Common myeloid progenitor, CD34-positive (primary cell): ENCODE results near the gene BBX.
A peak's percentile ranks its signal among the peaks of the same experiment; 100 is the strongest.

Source experiments
- CTCF ChIA-PET: fragments of 350-600 bp; sonication (Branson Sonifier 250); formaldehyde crosslinking; loops from one replicate; lab custom pipeline; 2021; ENCODE audit warnings: antibody characterized with exemption; lab: Charles Lee
- POLR2A ChIA-PET: fragments of 350-600 bp; sonication (Branson Sonifier 250); formaldehyde crosslinking; loops from one replicate; lab custom pipeline; 2021; ENCODE audit warnings: antibody characterized with exemption; lab: Charles Lee
- DNase-seq, 3 donors: peaks; one replicate each; pipeline versions ENCODE4 v3.0.0 to v3.0.0-alpha.2; 2013
- H3K27ac ChIP-seq, 2 experiments: 1 replicate in 1 of 2; 2 replicates in 1 of 2; pipeline ENCODE4 v1.7.0; 2013; ENCODE audit warnings: inconsistent platforms in 2 of 2, low read length in 2 of 2, mild to moderate bottlenecking in 2 of 2, low read depth in 1 of 2, moderate library complexity in 1 of 2; ENCODE audit not compliant: severe bottlenecking in 2 of 2, insufficient read depth in 1 of 2, poor library complexity in 1 of 2
- H3K27me3 ChIP-seq, 5 experiments: replicated peaks in 2 of 5; 1 replicate in 3 of 5; 2 replicates in 2 of 5; pipeline versions ENCODE4 v1.6.1 to v1.7.0; 2013; ENCODE audit warnings: low read length in 4 of 5, mild to moderate bottlenecking in 2 of 5, moderate library complexity in 2 of 5, inconsistent platforms in 1 of 5; ENCODE audit not compliant: insufficient read depth in 5 of 5, control insufficient read depth in 4 of 5
- H3K36me3 ChIP-seq, 4 experiments: 1 replicate in 2 of 4; 2 replicates in 2 of 4; pipeline versions ENCODE4 v1.6.1 to v1.7.0; 2013; ENCODE audit warnings: low read length in 3 of 4, control low read depth in 1 of 4, mild to moderate bottlenecking in 1 of 4; ENCODE audit not compliant: control insufficient read depth in 4 of 4, insufficient read depth in 4 of 4
- H3K4me1 ChIP-seq, 4 experiments: 1 replicate in 3 of 4; 2 replicates in 1 of 4; pipeline versions ENCODE4 v1.6.1 to v1.7.1; 2013; ENCODE audit warnings: low read length in 3 of 4, mild to moderate bottlenecking in 3 of 4, control low read depth in 1 of 4, inconsistent platforms in 1 of 4, moderate library complexity in 1 of 4; ENCODE audit not compliant: control insufficient read depth in 4 of 4, insufficient read depth in 4 of 4; ENCODE audit errors: control extremely low read depth in 1 of 4
- H3K4me3 ChIP-seq, 7 experiments: 1 replicate in 4 of 7; 2 replicates in 3 of 7; pipeline versions ENCODE4 v1.5.1 to v1.7.0; 2013; ENCODE audit warnings: mild to moderate bottlenecking in 7 of 7, low read length in 6 of 7, moderate library complexity in 6 of 7, inconsistent platforms in 2 of 7, low read depth in 2 of 7, control low read depth in 1 of 7; ENCODE audit not compliant: insufficient read depth in 4 of 7, control insufficient read depth in 1 of 7; ENCODE audit errors: extremely low read depth in 1 of 7
- H3K9me3 ChIP-seq, 5 experiments: 1 replicate in 4 of 5; 2 replicates in 1 of 5; pipeline versions ENCODE4 v1.6.1 to v1.7.1; 2013; ENCODE audit warnings: low read length in 4 of 5, mild to moderate bottlenecking in 2 of 5, inconsistent platforms in 1 of 5, low read depth in 1 of 5, moderate library complexity in 1 of 5; ENCODE audit not compliant: control insufficient read depth in 4 of 5, insufficient read depth in 2 of 5; ENCODE audit errors: control extremely low read depth in 1 of 5
- WGBS: methylation state at CpG from one replicate; pipeline ENCODE4 v1.1.5; 2013; ENCODE audit not compliant: insufficient coverage; 5-methylcytosine and 5-hydroxymethylcytosine counted together

BBX gene

GRCh38 chr3:107767897-107768605, 245.3 kb downstream of the BBX start:
- no peak overlapping the region for H3K27ac ChIP-seq
- H3K4me1 ChIP-seq, result peaks cover 0 to 5% (median 0%) of the 10 kb centered on the region in 4 experiments
- H3K36me3 ChIP-seq, result peaks cover 3 to 10% (median 7%) of the 10 kb centered on the region in 4 experiments
- WGBS, result 98% methylated on average over 7 of the region's 8 CpGs
- no peaks in the 10 kb centered on the region for H3K27me3 ChIP-seq
- H3K9me3 ChIP-seq, result no peaks in the 10 kb centered on the region
- CTCF ChIA-PET, result interaction anchor here (1.0 to 3.6 kb wide), 2 partner anchors 14 to 19 kb away, joined by 3 to 12 read pairs; no protein-coding TSS in a partner anchor
- POLR2A ChIA-PET, result no interaction called here
- peak in 1 of 3 donors; percentile 4 for DNase-seq
- H3K4me3 ChIP-seq, result no peak overlapping the region

GRCh38 chr3:107769882-107770281, 247.1 kb downstream of the BBX start:
- Histone ChIP-seq H3K36me3 (peaks cover 6 to 25% (median 18%) of the 10 kb centered on the region in 4 experiments), H3K27ac (no peak overlapping the region)
- CTCF ChIA-PET, result interaction anchor here (1.0 to 1.5 kb wide), 2 partner anchors 26 to 40 kb away, joined by 3 to 4 read pairs; no protein-coding TSS in a partner anchor

GRCh38 chr3:107772016-107772415, 249.3 kb downstream of the BBX start:
- 100% methylated on average over 2 of the region's 6 CpGs for WGBS
- POLR2A ChIA-PET, result no interaction called here
- H3K27ac ChIP-seq, result no peak overlapping the region
- no peak overlapping the region for H3K4me3 ChIP-seq
- no peaks in the 10 kb centered on the region for H3K9me3 ChIP-seq
- CTCF ChIA-PET, result no interaction called here
- no peaks in the 10 kb centered on the region for H3K27me3 ChIP-seq
- DNase-seq, result no peak
- peaks cover 6 to 25% (median 20%) of the 10 kb centered on the region in 4 experiments for H3K36me3 ChIP-seq
- H3K4me1 ChIP-seq, result peaks cover 0 to 5% (median 0%) of the 10 kb centered on the region in 4 experiments

More at GRCh38 chr3:107769882-107770281, 247.1 kb downstream of the BBX start:
- Histone ChIP-seq H3K4me3 (no peak overlapping the region), H3K4me1 (peaks cover 0 to 5% (median 0%) of the 10 kb centered on the region in 4 experiments), H3K27me3 (no peaks in the 10 kb centered on the region), H3K9me3 (no peaks in the 10 kb centered on the region)
- POLR2A ChIA-PET, result no interaction called here
- DNase-seq, result peak in 2 of 3 donors; percentile 3 to 18
- WGBS, result 60% methylated on average over 1 of the region's 3 CpGs

GRCh38 chr3:107775974-107776373, 253.2 kb downstream of the BBX start:
- Histone ChIP-seq H3K27me3 (no peaks in the 10 kb centered on the region), H3K4me1 (no peaks in the 10 kb centered on the region), H3K4me3 (no peak overlapping the region), H3K9me3 (no peaks in the 10 kb centered on the region), H3K27ac (no peak overlapping the region), H3K36me3 (peaks cover 9 to 50% (median 32%) of the 10 kb centered on the region in 4 experiments)
- DNase-seq, result no peak
- no CpG with 5 or more reads among the region's 1 CpG for WGBS
- CTCF ChIA-PET, result interaction anchor here (0.6 kb wide), 1 partner anchor 10 kb away, joined by 3 read pairs; no protein-coding TSS in a partner anchor
- POLR2A ChIA-PET, result no interaction called here

GRCh38 chr3:107781253-107781652, 258.5 kb downstream of the BBX start:
- Histone ChIP-seq H3K36me3 (peaks cover 9 to 51% (median 32%) of the 10 kb centered on the region in 4 experiments), H3K4me3 (no peak overlapping the region), H3K4me1 (no peaks in the 10 kb centered on the region), H3K27me3 (no peaks in the 10 kb centered on the region), H3K27ac (no peak overlapping the region), H3K9me3 (no peaks in the 10 kb centered on the region)
- WGBS, result no CpG with 5 or more reads among the region's 1 CpG
- no peak for DNase-seq
- ChIA-PET POLR2A (no interaction called here), CTCF (no interaction called here)

- 100% methylated on average over 2 of the region's 2 CpGs for WGBS
- ChIA-PET CTCF (no interaction called here), POLR2A (no interaction called here)
- Histone ChIP-seq H3K4me3 (no peak overlapping the region), H3K36me3 (peaks cover 12 to 48% (median 29%) of the 10 kb centered on the region in 4 experiments), H3K27ac (no peak overlapping the region), H3K9me3 (no peaks in the 10 kb centered on the region), H3K4me1 (no peaks in the 10 kb centered on the region), H3K27me3 (no peaks in the 10 kb centered on the region)
- no peak for DNase-seq
Measured at GRCh38 chr3:107782054-107782453, 259.3 kb downstream of the BBX start.

DNA sequence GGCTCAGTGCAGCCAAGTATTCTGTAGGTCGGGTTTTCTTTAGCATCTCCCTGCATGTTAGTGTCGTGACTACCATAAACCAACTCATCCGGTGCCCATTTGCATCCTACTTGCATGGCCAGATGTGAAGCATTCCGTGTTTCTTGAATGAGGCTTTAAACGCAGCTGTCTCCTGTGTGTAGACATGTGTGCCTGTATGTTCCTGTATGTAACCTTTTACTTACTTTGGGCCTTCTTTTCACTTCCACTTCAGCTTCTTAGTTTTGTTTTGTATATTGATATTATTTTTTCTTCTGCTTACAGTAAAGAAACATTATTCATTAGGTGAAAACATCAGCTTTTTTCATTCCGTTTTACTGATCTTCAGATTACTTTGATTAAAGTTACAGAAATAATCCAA, 267.9 kb downstream of the BBX start:
- no peak for DNase-seq
- H3K4me3 ChIP-seq, result no peak overlapping the region
- H3K9me3 ChIP-seq, result no peaks in the 10 kb centered on the region
- H3K27me3 ChIP-seq, result no peaks in the 10 kb centered on the region
- ChIA-PET CTCF (interaction anchor here (0.8 to 1.0 kb wide), 2 partner anchors 9 to 19 kb away, joined by 3 read pairs; no protein-coding TSS in a partner anchor), POLR2A (no interaction called here)
- no peak overlapping the region for H3K27ac ChIP-seq
- WGBS, result 98% methylated on average over 4 of the region's 6 CpGs
- no peaks in the 10 kb centered on the region for H3K4me1 ChIP-seq
- peaks cover 9 to 43% (median 23%) of the 10 kb centered on the region in 4 experiments for H3K36me3 ChIP-seq
